Gastroesophageal sphincter (tissue), 4 donors: ENCODE results near the gene GRK1. TPM values are rescaled to one million over a fixed set of nuclear protein-coding genes. Genes with fewer than 3 reads are reported as not detected.

Source experiments
- ATAC-seq: fragments of 150-250 bp; one replicate; pipeline ENCODE4 v1.9.1; 2016; ENCODE audit warnings: mild to moderate bottlenecking, moderate library complexity
- H3K27ac ChIP-seq, 4 donors: fragments of 200-600 bp; sonication (generic) in 3 of 4; 1 replicate in 3 of 4; 2 replicates in 1 of 4; pipeline ENCODE4 v1.5.1; 2016 to 2019
- H3K27me3 ChIP-seq: fragments of 200-600 bp; sonication (generic); one replicate; pipeline ENCODE4 v1.5.1; 2019
- H3K36me3 ChIP-seq, 2 donors: fragments of 200-600 bp; sonication (generic); one replicate each; pipeline ENCODE4 v1.5.1; 2019; ENCODE audit warnings: control low read depth in 1 of 2
- H3K4me1 ChIP-seq, 3 donors: fragments of 200-600 bp; sonication (generic); 1 replicate in 2 of 3; 2 replicates in 1 of 3; pipeline ENCODE4 v1.5.1; 2016 to 2019; ENCODE audit warnings: control low read depth in 2 of 3
- H3K4me3 ChIP-seq, 2 donors: fragments of 200-600 bp; sonication (generic); one replicate each; pipeline ENCODE4 v1.5.1; 2019; ENCODE audit warnings: mild to moderate bottlenecking in 1 of 2, moderate library complexity in 1 of 2
- H3K9me3 ChIP-seq, 3 donors: fragments of 200-600 bp; sonication (generic); one replicate each; pipeline ENCODE4 v1.5.1; 2017 to 2019; ENCODE audit warnings: control low read depth in 2 of 3
- EP300 ChIP-seq: sonication (generic); formaldehyde crosslinking; IDR thresholded peaks from one replicate; pipeline ENCODE4 v1.6.1; 2017; ENCODE audit warnings: antibody characterized with exemption, mild to moderate bottlenecking
- POLR2A ChIP-seq, 2 donors: fragments of 450-650 bp; IDR thresholded peaks; one replicate each; pipeline ENCODE4 v1.6.1; 2017; ENCODE audit warnings: antibody characterized with exemption in 2 of 2, mild to moderate bottlenecking in 2 of 2, moderate library complexity in 1 of 2
- POLR2AphosphoS5 ChIP-seq: sonication (generic); formaldehyde crosslinking; IDR thresholded peaks from one replicate; pipeline ENCODE4 v1.6.1; 2017; ENCODE audit warnings: antibody characterized with exemption
- WGBS, 2 donors: methylation state at CpG; one replicate each; pipeline ENCODE4 v1.1.5; 2018; ENCODE audit warnings: low coverage in 1 of 2; 5-methylcytosine and 5-hydroxymethylcytosine counted together
- total RNA-seq, 4 donors: library from RNA; depleted of rRNA; stranded (reverse); fragments of >200 nt; gene quantifications; one replicate each; pipeline ENCODE4 v1.1.0, GENCODE V29; 2016
- TF ChIP-seq, protein P1 (sequence below), 4 experiments: fragments of 200-600 bp in 2 of 4; fragments of 450-650 bp in 2 of 4; sonication (generic) in 1 of 4; IDR thresholded peaks; one replicate each; pipeline ENCODE4 v1.5.1; 2017 to 2019; ENCODE audit warnings: antibody characterized with exemption in 4 of 4, mild to moderate bottlenecking in 2 of 4, moderate library complexity in 2 of 4

The GRK1 gene
- total RNA-seq, 4 donors from 2014 or later: 0.15 TPM; not detected in 3

DNA sequence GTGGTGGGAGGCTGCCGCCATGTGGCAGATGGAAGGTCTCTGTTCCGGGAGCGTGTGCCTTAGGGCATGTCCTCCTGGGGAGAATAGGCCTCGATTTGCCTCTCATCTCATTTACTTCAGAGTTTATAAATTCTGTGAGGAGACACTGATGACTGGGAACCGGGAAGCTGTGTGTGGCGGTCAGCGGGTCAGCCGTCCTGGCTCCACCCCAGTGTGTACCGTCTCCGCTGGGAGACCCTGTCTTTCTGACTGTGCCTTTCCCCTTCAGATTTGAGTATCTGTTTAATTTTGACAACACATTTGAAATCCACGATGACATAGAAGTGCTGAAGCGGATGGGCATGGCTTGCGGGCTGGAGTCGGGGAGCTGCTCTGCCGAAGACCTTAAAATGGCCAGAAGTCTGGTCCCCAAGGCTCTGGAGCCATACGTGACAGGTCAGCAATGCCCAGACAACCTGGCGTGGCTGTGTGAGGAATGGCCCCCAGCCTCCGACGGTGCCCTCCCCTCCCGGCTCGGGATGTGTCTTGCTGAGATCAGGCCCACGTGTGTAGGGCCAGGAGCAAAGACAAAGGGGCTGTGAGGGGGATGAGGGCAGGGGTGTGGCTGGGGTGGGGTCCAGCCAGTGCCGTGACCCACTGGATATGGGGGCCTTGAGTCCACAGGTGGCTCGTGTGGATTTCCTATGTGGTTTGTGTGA, 30.6 kb upstream of the GRK1 start:
- Histone ChIP-seq H3K4me3 (no peak overlapping the region), H3K9me3 (no peaks in the 10 kb centered on the region), H3K4me1 (no peaks in the 10 kb centered on the region), H3K27ac (no peak overlapping the region), H3K27me3 (no peaks in the 10 kb centered on the region), H3K36me3 (peaks cover 0 to 96% of the 10 kb centered on the region in 2 donors)
- WGBS, 2 donors: 87% methylated on average over 3 to 11 of the region's 24 CpGs
- no peak for TF ChIP-seq EP300
- TF ChIP-seq POLR2AphosphoS5: no peak
- TF ChIP-seq, protein P1, sequence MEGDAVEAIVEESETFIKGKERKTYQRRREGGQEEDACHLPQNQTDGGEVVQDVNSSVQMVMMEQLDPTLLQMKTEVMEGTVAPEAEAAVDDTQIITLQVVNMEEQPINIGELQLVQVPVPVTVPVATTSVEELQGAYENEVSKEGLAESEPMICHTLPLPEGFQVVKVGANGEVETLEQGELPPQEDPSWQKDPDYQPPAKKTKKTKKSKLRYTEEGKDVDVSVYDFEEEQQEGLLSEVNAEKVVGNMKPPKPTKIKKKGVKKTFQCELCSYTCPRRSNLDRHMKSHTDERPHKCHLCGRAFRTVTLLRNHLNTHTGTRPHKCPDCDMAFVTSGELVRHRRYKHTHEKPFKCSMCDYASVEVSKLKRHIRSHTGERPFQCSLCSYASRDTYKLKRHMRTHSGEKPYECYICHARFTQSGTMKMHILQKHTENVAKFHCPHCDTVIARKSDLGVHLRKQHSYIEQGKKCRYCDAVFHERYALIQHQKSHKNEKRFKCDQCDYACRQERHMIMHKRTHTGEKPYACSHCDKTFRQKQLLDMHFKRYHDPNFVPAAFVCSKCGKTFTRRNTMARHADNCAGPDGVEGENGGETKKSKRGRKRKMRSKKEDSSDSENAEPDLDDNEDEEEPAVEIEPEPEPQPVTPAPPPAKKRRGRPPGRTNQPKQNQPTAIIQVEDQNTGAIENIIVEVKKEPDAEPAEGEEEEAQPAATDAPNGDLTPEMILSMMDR (IDR thresholded peaks at IDR 0.05): no peak
- no peak for ATAC-seq

DNA sequence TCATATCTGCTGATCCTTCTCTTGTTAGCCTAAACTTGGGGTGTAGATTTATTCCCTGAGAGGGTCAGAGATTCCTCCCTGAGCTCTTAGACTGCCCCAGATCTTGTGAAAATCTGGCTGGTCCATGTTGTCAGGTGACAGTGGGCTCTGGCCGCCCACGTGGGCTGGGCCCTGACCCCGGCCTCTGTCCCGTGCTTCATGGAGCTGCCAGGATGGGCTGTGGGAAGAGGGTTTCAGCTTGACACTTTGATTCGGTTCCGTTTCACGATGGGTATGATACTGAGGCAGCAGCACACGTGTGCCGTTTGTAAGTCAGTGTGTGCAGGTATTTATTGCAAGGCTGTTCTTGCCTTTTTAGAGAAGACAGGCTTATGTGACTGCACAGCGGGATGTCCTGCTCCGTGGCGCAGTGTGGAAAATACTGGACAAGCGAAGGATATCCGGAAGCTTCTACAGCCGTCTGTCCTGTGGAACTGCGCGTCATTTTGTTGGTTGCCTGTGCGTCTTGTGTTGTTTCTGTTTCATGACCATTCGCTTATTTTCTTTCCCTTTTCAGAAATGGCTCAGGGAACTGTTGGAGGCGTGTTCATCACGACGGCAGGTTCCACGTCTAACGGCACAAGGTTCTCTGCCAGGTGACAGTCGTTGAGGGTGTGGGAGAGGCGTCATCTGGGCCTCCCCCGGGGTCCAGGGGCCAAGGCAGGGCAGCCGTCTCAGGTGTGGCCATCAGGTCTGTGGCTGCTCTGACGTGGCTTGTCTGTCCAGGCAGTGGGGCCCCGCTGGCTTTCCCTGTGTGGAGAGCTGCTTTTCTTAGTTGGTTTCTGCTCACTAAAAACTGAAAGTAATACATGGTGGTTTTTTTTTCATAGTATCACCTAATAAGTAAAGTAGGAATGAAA, 29.5 kb upstream of the GRK1 start:
- Histone ChIP-seq H3K36me3 (peaks cover 0 to 91% of the 10 kb centered on the region in 2 donors), H3K4me3 (no peak overlapping the region), H3K27ac (no peak overlapping the region), H3K9me3 (no peaks in the 10 kb centered on the region), H3K27me3 (no peaks in the 10 kb centered on the region), H3K4me1 (no peaks in the 10 kb centered on the region)
- TF ChIP-seq, protein P1 (IDR thresholded peaks at IDR 0.05): no peak
- no peak for TF ChIP-seq EP300
- TF ChIP-seq POLR2AphosphoS5: no peak
- TF ChIP-seq POLR2A (IDR thresholded peaks at IDR 0.05): no peak
- no peak for ATAC-seq
- 93 to 97% methylated on average over 13 of the region's 30 CpGs for WGBS, 2 donors

DNA sequence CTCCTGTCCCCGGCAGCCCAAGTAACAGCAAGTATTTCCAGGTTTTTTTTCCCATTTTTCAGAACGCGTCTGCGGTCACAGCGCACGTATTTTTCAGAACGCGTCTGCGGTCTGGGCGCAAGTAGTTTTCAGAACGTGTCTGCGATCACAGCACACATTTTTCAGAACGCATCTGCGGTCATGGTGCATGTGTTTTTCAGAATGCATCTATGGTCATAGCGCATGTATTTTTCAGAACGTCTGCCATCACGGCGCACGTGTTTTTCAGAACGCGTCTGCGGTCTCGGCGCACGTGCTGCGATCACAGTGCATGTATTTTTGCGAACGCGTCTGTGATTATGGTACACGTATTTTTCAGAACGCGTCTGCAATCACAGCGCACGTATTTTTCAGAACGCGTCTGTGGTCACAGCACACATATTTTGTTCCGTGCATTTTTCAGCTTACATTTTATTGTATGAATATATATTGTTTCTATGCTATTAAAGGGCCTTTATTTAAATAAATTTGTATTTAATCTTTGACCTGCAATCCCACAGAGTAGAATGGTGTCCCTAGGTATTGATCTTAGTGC, 28.8 kb upstream of the GRK1 start:
- no peak for TF ChIP-seq EP300
- no peak for TF ChIP-seq POLR2A (IDR thresholded peaks at IDR 0.05)
- TF ChIP-seq, protein P1 (IDR thresholded peaks at IDR 0.05): no peak
- TF ChIP-seq POLR2AphosphoS5: no peak
- H3K27ac ChIP-seq: no peak overlapping the region
- H3K9me3 ChIP-seq: no peaks in the 10 kb centered on the region
- H3K4me3 ChIP-seq: no peak overlapping the region
- H3K27me3 ChIP-seq: no peaks in the 10 kb centered on the region
- H3K36me3 ChIP-seq: peaks cover 0 to 83% of the 10 kb centered on the region in 2 donors
- 96 to 97% methylated on average over 28 to 37 of the region's 37 CpGs for WGBS, 2 donors
- no peak for ATAC-seq
- no peaks in the 10 kb centered on the region for H3K4me1 ChIP-seq

GRCh38 chr13:113638806-113639205, 28.2 kb upstream of the GRK1 start:
- no peak for ATAC-seq
- no peaks in the 10 kb centered on the region for H3K4me1 ChIP-seq
- H3K9me3 ChIP-seq: no peaks in the 10 kb centered on the region
- no peaks in the 10 kb centered on the region for H3K27me3 ChIP-seq
- 81 to 93% methylated on average over 8 of the region's 8 CpGs for WGBS, 2 donors
- no peak overlapping the region for H3K27ac ChIP-seq
- H3K4me3 ChIP-seq: no peak overlapping the region
- TF ChIP-seq, protein P1 (IDR thresholded peaks at IDR 0.05): no peak
- TF ChIP-seq POLR2AphosphoS5 (no peak), POLR2A (IDR thresholded peaks at IDR 0.05) (no peak), EP300 (no peak)
- H3K36me3 ChIP-seq: peaks cover 0 to 78% of the 10 kb centered on the region in 2 donors
